Suppressor macrophage treated with lipopolysaccharide for 4 hours (primary cell): ENCODE data around the gene SCN8A.
"Not testable (repeated sequence)": the region's sequence is repeated elsewhere in the genome, so short reads cannot be mapped to it uniquely, and the experiment has no call there.

Source experiments
- DNase-seq: peaks from one replicate; pipeline ENCODE4 v3.0.0-alpha.2; 2020

SCN8A gene

GRCh38 chr12:51625370-51625769 lies 34.3 kb downstream of the SCN8A start:
- no peak for DNase-seq

- no peak for DNase-seq
These were observed 35.1 kb downstream of the SCN8A start for GRCh38 chr12:51626115-51626514.

- DNase-seq = no peak
These were observed 35.6 kb downstream of the SCN8A start for GRCh38 chr12:51626629-51627028.

GRCh38 chr12:51630256-51630880 lies 39.3 kb downstream of the SCN8A start:
- DNase-seq = no peak

- DNase-seq = no peak
These were observed 40.0 kb downstream of the SCN8A start for GRCh38 chr12:51630986-51631385.

- peak; percentile 17 for DNase-seq
These were observed 40.6 kb downstream of the SCN8A start for GRCh38 chr12:51631591-51631990.

- no peak for DNase-seq
These were observed 41.6 kb downstream of the SCN8A start for GRCh38 chr12:51632623-51633022.

GRCh38 chr12:51635346-51635745 lies 44.3 kb downstream of the SCN8A start:
- DNase-seq = no peak

- peak; percentile 75 for DNase-seq
These were observed 45.5 kb downstream of the SCN8A start for GRCh38 chr12:51636581-51636980.

GRCh38 chr12:51636986-51637385 lies 46.0 kb downstream of the SCN8A start:
- DNase-seq = no peak

- DNase-seq = no peak
These were observed 48.3 kb downstream of the SCN8A start for GRCh38 chr12:51639361-51639760.

- no peak for DNase-seq
These were observed 51.3 kb downstream of the SCN8A start for GRCh38 chr12:51642286-51642685.

- DNase-seq = no peak
These were observed 52.9 kb downstream of the SCN8A start for GRCh38 chr12:51643951-51644350.

GRCh38 chr12:51644691-51645090 lies 53.7 kb downstream of the SCN8A start:
- DNase-seq = not testable (repeated sequence)

GRCh38 chr12:51645961-51646360 lies 54.9 kb downstream of the SCN8A start:
- no peak for DNase-seq

- DNase-seq = no peak
These were observed 56.6 kb downstream of the SCN8A start for GRCh38 chr12:51647647-51648046.

- no peak for DNase-seq
These were observed 62.4 kb downstream of the SCN8A start for GRCh38 chr12:51653431-51653830.

GRCh38 chr12:51661199-51661598 lies 70.2 kb downstream of the SCN8A start:
- DNase-seq = no peak

- DNase-seq = no peak
These were observed 70.8 kb downstream of the SCN8A start for GRCh38 chr12:51661836-51662235.

GRCh38 chr12:51662728-51663154 lies 71.7 kb downstream of the SCN8A start:
- no peak for DNase-seq

- no peak for DNase-seq
These were observed 72.4 kb downstream of the SCN8A start for GRCh38 chr12:51663390-51663789.

- DNase-seq = no peak
These were observed 75.7 kb downstream of the SCN8A start for GRCh38 chr12:51666696-51667095.

GRCh38 chr12:51667269-51667668 lies 76.2 kb downstream of the SCN8A start:
- DNase-seq = no peak

- no peak for DNase-seq
These were observed 78.2 kb downstream of the SCN8A start for GRCh38 chr12:51669271-51669670.

GRCh38 chr12:51669996-51670395 lies 79.0 kb downstream of the SCN8A start:
- DNase-seq = no peak
